Fibroblast of lung (primary cell): ENCODE results near the gene OBSCN.

Experiments used
- EZH2 ChIP-seq: IDR thresholded peaks from 2 replicates; pipeline ENCODE4 v1.5.1; 2012; ENCODE audit warnings: low read length, control low read depth, mild to moderate bottlenecking; ENCODE audit errors: missing control alignments
- TF ChIP-seq, protein P1 (sequence below), 2 donors: IDR thresholded peaks in 1 of 2; conservative IDR thresholded peaks in 1 of 2; 1 replicate in 1 of 2; 2 replicates in 1 of 2; pipeline ENCODE4 v1.5.1; 2011 to 2012; ENCODE audit warnings: low read length in 2 of 2, control low read depth in 1 of 2, inconsistent platforms in 1 of 2, low read depth in 1 of 2, mild to moderate bottlenecking in 1 of 2

DNA sequence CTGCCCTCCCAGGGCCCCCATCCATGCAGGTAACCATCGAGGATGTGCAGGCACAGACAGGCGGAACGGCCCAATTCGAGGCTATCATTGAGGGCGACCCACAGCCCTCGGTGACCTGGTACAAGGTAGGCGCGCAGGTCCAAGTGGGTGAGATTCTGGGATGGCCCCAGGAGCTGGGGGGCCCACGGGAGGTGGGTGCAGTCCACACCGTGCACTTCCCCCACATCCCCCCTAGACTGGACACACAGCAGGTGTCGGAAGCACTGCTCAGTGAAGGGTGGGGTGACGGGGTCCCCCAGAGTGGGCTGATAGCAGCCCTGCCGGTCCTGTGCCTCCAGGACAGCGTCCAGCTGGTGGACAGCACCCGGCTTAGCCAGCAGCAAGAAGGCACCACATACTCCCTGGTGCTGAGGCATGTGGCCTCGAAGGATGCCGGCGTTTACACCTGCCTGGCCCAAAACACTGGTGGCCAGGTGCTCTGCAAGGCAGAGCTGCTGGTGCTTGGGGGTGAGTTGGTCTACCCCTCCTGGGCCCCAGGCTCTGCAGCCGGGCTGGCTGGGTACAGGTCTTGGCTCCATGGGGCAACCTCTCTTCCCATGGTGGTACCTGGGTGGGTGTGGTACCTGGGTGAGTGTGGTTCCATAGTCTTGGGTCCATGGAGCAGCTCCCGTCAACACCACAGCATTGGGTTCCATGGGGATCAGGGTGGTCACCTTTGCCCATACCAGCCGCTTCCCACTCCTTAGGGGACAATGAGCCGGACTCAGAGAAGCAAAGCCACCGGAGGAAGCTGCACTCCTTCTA, 158.4 kb downstream of the OBSCN start:
- TF ChIP-seq, protein P1, sequence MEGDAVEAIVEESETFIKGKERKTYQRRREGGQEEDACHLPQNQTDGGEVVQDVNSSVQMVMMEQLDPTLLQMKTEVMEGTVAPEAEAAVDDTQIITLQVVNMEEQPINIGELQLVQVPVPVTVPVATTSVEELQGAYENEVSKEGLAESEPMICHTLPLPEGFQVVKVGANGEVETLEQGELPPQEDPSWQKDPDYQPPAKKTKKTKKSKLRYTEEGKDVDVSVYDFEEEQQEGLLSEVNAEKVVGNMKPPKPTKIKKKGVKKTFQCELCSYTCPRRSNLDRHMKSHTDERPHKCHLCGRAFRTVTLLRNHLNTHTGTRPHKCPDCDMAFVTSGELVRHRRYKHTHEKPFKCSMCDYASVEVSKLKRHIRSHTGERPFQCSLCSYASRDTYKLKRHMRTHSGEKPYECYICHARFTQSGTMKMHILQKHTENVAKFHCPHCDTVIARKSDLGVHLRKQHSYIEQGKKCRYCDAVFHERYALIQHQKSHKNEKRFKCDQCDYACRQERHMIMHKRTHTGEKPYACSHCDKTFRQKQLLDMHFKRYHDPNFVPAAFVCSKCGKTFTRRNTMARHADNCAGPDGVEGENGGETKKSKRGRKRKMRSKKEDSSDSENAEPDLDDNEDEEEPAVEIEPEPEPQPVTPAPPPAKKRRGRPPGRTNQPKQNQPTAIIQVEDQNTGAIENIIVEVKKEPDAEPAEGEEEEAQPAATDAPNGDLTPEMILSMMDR (conservative IDR thresholded peaks at IDR 0.05 in 1 of 2, IDR thresholded peaks at IDR 0.05 in 1 of 2; ENCODE audit: low read depth in 1 of 2, low read length in 2 of 2) = no peak
- no peak for TF ChIP-seq EZH2
